Transverse colon (tissue), 4 donors: ENCODE measurements around the gene EXT2. TPM values are rescaled to one million over a fixed set of nuclear protein-coding genes. Genes with fewer than 3 reads are reported as not detected.

ENCODE experiments used
- DNase-seq: peaks from one replicate; pipeline ENCODE4 v3.0.0-alpha.2; 2019
- H3K27ac ChIP-seq, 4 donors: fragments of 200-600 bp; sonication (generic); 2 replicates each; pipeline ENCODE4 v1.5.1; 2016 to 2018; ENCODE audit warnings: inconsistent platforms in 4 of 4
- H3K27me3 ChIP-seq: fragments of 200-600 bp; sonication (generic); 2 replicates; pipeline ENCODE4 v1.5.1; 2017; ENCODE audit warnings: inconsistent platforms
- H3K36me3 ChIP-seq, 4 donors: fragments of 200-600 bp; sonication (generic); 2 replicates each; pipeline ENCODE4 v1.5.1; 2017 to 2019; ENCODE audit warnings: inconsistent platforms in 4 of 4
- H3K4me1 ChIP-seq, 4 donors: fragments of 200-600 bp; sonication (generic); 2 replicates each; pipeline ENCODE4 v1.5.1; 2017 to 2020; ENCODE audit warnings: inconsistent platforms in 4 of 4
- H3K4me3 ChIP-seq, 4 donors: fragments of 200-600 bp; sonication (generic); 1 replicate in 1 of 4; 2 replicates in 3 of 4; pipeline versions ENCODE4 v1.5.1 to v1.6.1; 2017 to 2019; ENCODE audit warnings: inconsistent platforms in 4 of 4
- H3K9me3 ChIP-seq, 2 donors: fragments of 200-600 bp; sonication (generic); 2 replicates each; pipeline ENCODE4 v1.5.1; 2017 to 2019; ENCODE audit warnings: inconsistent platforms in 2 of 2
- CTCF ChIP-seq, 5 experiments: fragments of 200-600 bp in 3 of 5; fragments of 450-650 bp in 2 of 5; sonication (generic) in 3 of 5; IDR thresholded peaks; 1 replicate in 2 of 5; 2 replicates in 3 of 5; pipeline ENCODE4 v1.5.1; 2016 to 2017; ENCODE audit warnings: antibody characterized with exemption in 5 of 5, inconsistent platforms in 3 of 5, mild to moderate bottlenecking in 2 of 5, moderate library complexity in 1 of 5
- EP300 ChIP-seq: sonication (generic); formaldehyde crosslinking; IDR thresholded peaks from one replicate; pipeline ENCODE4 v1.6.1; 2017; ENCODE audit warnings: antibody characterized with exemption, low read depth
- POLR2A ChIP-seq: fragments of 450-650 bp; IDR thresholded peaks from one replicate; pipeline ENCODE4 v1.6.1; 2016; ENCODE audit warnings: antibody characterized with exemption, mild to moderate bottlenecking, moderate library complexity
- POLR2AphosphoS5 ChIP-seq, 3 donors: sonication (generic); formaldehyde crosslinking; IDR thresholded peaks; one replicate each; pipeline ENCODE4 v1.6.1; 2016; ENCODE audit warnings: antibody characterized with exemption in 3 of 3
- WGBS, 2 donors: methylation state at CpG; one replicate each; pipeline ENCODE4 v1.1.5; 2018; ENCODE audit warnings: low coverage in 1 of 2; 5-methylcytosine and 5-hydroxymethylcytosine counted together
- in situ Hi-C, 4 donors: fragments of 200-750 bp; cut with MboI; loops; one replicate each; pipeline versions ENCODE4 v1.15.0 to v1.15.1; 2017; ENCODE audit warnings: low sequenced_read_pairs in 3 of 4, low pct_ligation_motif_present in 1 of 4, low pct_unique_long_range_greater_than_20kb in 1 of 4
- intact Hi-C: fragments of 100-400 bp; cut with DNase I; formaldehyde crosslinking; loops from one replicate; pipeline ENCODE4 v1.15.1; 2023; ENCODE audit warnings: low total_unique reads
- total RNA-seq, 4 donors: library from RNA; depleted of rRNA; stranded (reverse); fragments of >200 nt; gene quantifications; one replicate each; pipeline ENCODE4 v1.1.0, GENCODE V29; 2016

Gene EXT2
- total RNA-seq, 4 donors from 2014 or later: 32.2 to 82.9 (median 59.6) TPM

DNA sequence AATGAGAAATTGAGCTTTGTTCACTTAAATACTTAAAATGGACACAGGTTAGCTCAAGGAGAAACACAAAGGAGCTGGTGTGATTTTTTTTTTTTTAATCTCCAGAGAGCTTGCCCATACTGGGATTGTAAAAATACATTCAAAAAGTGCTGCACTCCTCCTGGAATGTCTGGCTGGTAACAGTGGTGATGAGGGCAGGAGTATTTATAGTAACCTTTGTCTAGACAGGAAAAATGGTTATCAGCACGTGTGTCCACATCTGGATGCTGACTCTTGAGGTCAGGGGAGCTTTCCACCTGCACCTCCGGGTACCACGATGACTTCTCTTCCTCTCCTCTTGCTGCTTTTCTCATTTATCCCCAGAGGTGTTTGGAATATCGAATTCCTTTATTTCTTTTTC lies 30.1 kb downstream of the EXT2 start:
- Histone ChIP-seq H3K27me3 (no peaks in the 10 kb centered on the region), H3K4me1 (no peaks in the 10 kb centered on the region), H3K4me3 (no peak overlapping the region), H3K9me3 (no peaks in the 10 kb centered on the region), H3K36me3 (peaks cover 0 to 37% (median 13%) of the 10 kb centered on the region in 4 donors), H3K27ac (no peak overlapping the region)
- TF ChIP-seq POLR2AphosphoS5 (IDR thresholded peaks at IDR 0.05): no peak
- TF ChIP-seq EP300: no peak
- TF ChIP-seq POLR2A: no peak
- no peak for TF ChIP-seq CTCF (IDR thresholded peaks at IDR 0.05)
- intact Hi-C loops: no loop called here
- no peak for DNase-seq
- in situ Hi-C loops: no loop called here
- WGBS, 2 donors: 90 to 100% methylated on average over 3 to 4 of the region's 4 CpGs

- Histone ChIP-seq H3K27ac (no peak overlapping the region), H3K4me1 (no peaks in the 10 kb centered on the region), H3K36me3 (peaks cover 0 to 37% (median 15%) of the 10 kb centered on the region in 4 donors), H3K9me3 (no peaks in the 10 kb centered on the region), H3K4me3 (no peak overlapping the region), H3K27me3 (no peaks in the 10 kb centered on the region)
- WGBS, 2 donors: 81 to 100% methylated on average over 2 of the region's 2 CpGs
- TF ChIP-seq POLR2A (no peak), POLR2AphosphoS5 (IDR thresholded peaks at IDR 0.05) (no peak), EP300 (no peak), CTCF (IDR thresholded peaks at IDR 0.05) (no peak)
- in situ Hi-C loops: no loop called here
- intact Hi-C loops: no loop called here
- DNase-seq: no peak
Measured at GRCh38 chr11:44126304-44126703, 30.8 kb downstream of the EXT2 start.

GRCh38 chr11:44127130-44127529 lies 31.7 kb downstream of the EXT2 start:
- H3K4me1 ChIP-seq: no peaks in the 10 kb centered on the region
- H3K36me3 ChIP-seq: peaks cover 0 to 40% (median 15%) of the 10 kb centered on the region in 4 donors
- DNase-seq: no peak
- H3K4me3 ChIP-seq: no peak overlapping the region
- H3K27me3 ChIP-seq: no peaks in the 10 kb centered on the region
- intact Hi-C loops (no loop called here), in situ Hi-C loops (no loop called here)
- no peaks in the 10 kb centered on the region for H3K9me3 ChIP-seq
- 96 to 100% methylated on average over 2 to 8 of the region's 8 CpGs for WGBS, 2 donors
- TF ChIP-seq CTCF (IDR thresholded peaks at IDR 0.05) (no peak), POLR2AphosphoS5 (IDR thresholded peaks at IDR 0.05) (no peak), POLR2A (no peak), EP300 (no peak)
- no peak overlapping the region for H3K27ac ChIP-seq

DNA sequence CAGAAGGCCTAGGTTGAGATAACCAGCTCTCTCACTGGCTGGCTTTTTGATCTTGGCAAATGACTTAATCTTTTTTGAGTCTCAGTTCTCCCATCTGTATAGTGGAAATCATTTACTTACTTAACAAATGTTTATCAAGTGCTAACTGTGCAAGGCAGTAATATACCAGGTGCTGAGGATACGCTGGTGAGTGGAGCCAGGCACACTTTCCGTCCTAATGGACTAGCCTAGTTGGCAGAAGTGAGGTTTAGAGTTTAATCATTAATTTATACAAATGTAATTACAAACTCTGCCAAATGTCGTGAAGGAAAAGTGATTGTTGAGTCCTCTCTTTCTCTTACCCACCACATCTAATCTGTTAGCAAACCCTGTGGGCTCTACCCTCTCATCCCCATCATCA lies 33.3 kb downstream of the EXT2 start:
- in situ Hi-C loops: no loop called here
- Histone ChIP-seq H3K9me3 (no peaks in the 10 kb centered on the region), H3K36me3 (peaks cover 0 to 43% (median 14%) of the 10 kb centered on the region in 4 donors), H3K4me3 (no peak overlapping the region), H3K27ac (no peak overlapping the region), H3K4me1 (peaks cover 0 to 3% (median 0%) of the 10 kb centered on the region in 4 donors), H3K27me3 (no peaks in the 10 kb centered on the region)
- WGBS, 2 donors: 14 to 65% methylated on average over 1 to 3 of the region's 3 CpGs
- no peak for TF ChIP-seq POLR2AphosphoS5 (IDR thresholded peaks at IDR 0.05)
- no peak for TF ChIP-seq EP300
- TF ChIP-seq CTCF (IDR thresholded peaks at IDR 0.05): no peak
- TF ChIP-seq POLR2A: no peak
- intact Hi-C loops: no loop called here
- DNase-seq: no peak
